Keratinocyte (primary cell): ENCODE results near the gene PERCC1. TPM values are rescaled to one million over a fixed set of nuclear protein-coding genes. Genes with fewer than 3 reads are reported as not detected.

Experiments
- DNase-seq: peaks from one replicate; pipeline ENCODE4 v3.0.0-alpha.2; 2011; ENCODE audit warnings: low read depth, missing footprints, low spot score
- FAIRE-seq: peaks from 2 replicates; lab custom pipeline; 2011; peaks lifted over from hg19 to GRCh38; lab: Jason Lieb, UNC
- H2AFZ ChIP-seq: 2 replicates; pipeline ENCODE4 v1.6.0; 2012; ENCODE audit warnings: low read length, control low read depth, inconsistent platforms; ENCODE audit not compliant: control insufficient read depth
- H3K27ac ChIP-seq: 2 replicates; pipeline ENCODE4 v1.5.1; 2011; ENCODE audit warnings: low read length; ENCODE audit not compliant: control insufficient read depth, insufficient read depth
- H3K27me3 ChIP-seq: 3 replicates; pipeline ENCODE4 v1.6.0; 2011; ENCODE audit warnings: low read length; ENCODE audit not compliant: control insufficient read depth, insufficient read depth; ENCODE audit errors: extremely low read depth
- H3K36me3 ChIP-seq, 2 experiments: 2 replicates in 1 of 2; 3 replicates in 1 of 2; pipeline ENCODE4 v1.5.1; 2011; ENCODE audit warnings: low read length in 2 of 2, mild to moderate bottlenecking in 1 of 2; ENCODE audit not compliant: control insufficient read depth in 2 of 2, insufficient read depth in 2 of 2; ENCODE audit errors: extremely low read depth in 1 of 2
- H3K4me1 ChIP-seq: 3 replicates; pipeline ENCODE4 v1.5.1; 2011; ENCODE audit warnings: low read length; ENCODE audit not compliant: control insufficient read depth, insufficient read depth; ENCODE audit errors: extremely low read depth
- H3K4me2 ChIP-seq: 3 replicates; pipeline ENCODE4 v1.6.0; 2011; ENCODE audit warnings: low read depth, low read length; ENCODE audit not compliant: control insufficient read depth, insufficient read depth; ENCODE audit errors: extremely low read depth
- H3K4me3 ChIP-seq, 3 experiments: fragments of 200-600 bp in 1 of 3; sonication (generic) in 1 of 3; 2 replicates in 2 of 3; 3 replicates in 1 of 3; pipeline ENCODE4 v1.5.1; 2011 to 2016; ENCODE audit warnings: low read length in 3 of 3, mild to moderate bottlenecking in 3 of 3, control low read depth in 2 of 3, inconsistent platforms in 1 of 3, low read depth in 1 of 3, mixed read lengths in 1 of 3, mixed run types in 1 of 3, moderate library complexity in 1 of 3; ENCODE audit not compliant: control insufficient read depth in 2 of 3, insufficient read depth in 2 of 3; ENCODE audit errors: extremely low read depth in 1 of 3
- H3K79me2 ChIP-seq: 2 replicates; pipeline ENCODE4 v1.6.0; 2012; ENCODE audit warnings: low read length; ENCODE audit not compliant: control insufficient read depth, insufficient read depth
- H3K9ac ChIP-seq: 3 replicates; pipeline ENCODE4 v1.6.0; 2011; ENCODE audit warnings: low read length; ENCODE audit not compliant: control insufficient read depth, insufficient read depth; ENCODE audit errors: extremely low read depth
- H3K9me1 ChIP-seq: 3 replicates; pipeline ENCODE4 v1.6.0; 2011; ENCODE audit warnings: low read length; ENCODE audit not compliant: control insufficient read depth, insufficient read depth; ENCODE audit errors: extremely low read depth
- H3K9me3 ChIP-seq: 2 replicates; pipeline ENCODE4 v1.5.1; 2012; ENCODE audit warnings: low read depth, low read length; ENCODE audit not compliant: control insufficient read depth
- H4K20me1 ChIP-seq: 3 replicates; pipeline ENCODE4 v1.6.0; 2011; ENCODE audit warnings: low read length; ENCODE audit not compliant: control insufficient read depth, insufficient read depth; ENCODE audit errors: extremely low read depth
- EZH2 ChIP-seq: IDR thresholded peaks from one replicate; pipeline ENCODE4 v1.6.1; 2012; ENCODE audit warnings: inconsistent platforms, mild to moderate bottlenecking, low read length, moderate library complexity
- dilution Hi-C: fragments of 300-500 bp; cut with MboI; formaldehyde crosslinking; loops from one replicate; pipeline ENCODE4 v1.7.0; 2020; ENCODE audit warnings: low sequenced_read_pairs; ENCODE audit not compliant: extremely low pct_ligation_motif_present
- polyA plus RNA-seq, 5 experiments: library from polyadenylated mRNA; depleted of rRNA in 3 of 5; stranded (reverse) in 3 of 5; stranded (forward) in 1 of 5; unstranded in 1 of 5; fragments of >200 nt; gene quantifications; 1 replicate in 1 of 5; 2 replicates in 3 of 5; 3 replicates in 1 of 5; pipeline versions ENCODE4 v1.2.1 to v1.2.3, GENCODE V29; 2011 to 2012; ENCODE audit warnings: missing spikeins in 2 of 5, low read depth in 1 of 5, low replicate concordance in 1 of 5
- TF ChIP-seq, protein P1 (sequence below), 3 experiments: IDR thresholded peaks in 1 of 3; conservative IDR thresholded peaks in 1 of 3; optimal IDR thresholded peaks in 1 of 3; 2 replicates in 2 of 3; 3 replicates in 1 of 3; pipeline versions ENCODE3 to v1.5.1; 2011; ENCODE audit warnings: low read length in 3 of 3, mild to moderate bottlenecking in 3 of 3, moderate library complexity in 2 of 3, control low read depth in 1 of 3, inconsistent platforms in 1 of 3; ENCODE audit not compliant: insufficient read depth in 2 of 3; ENCODE audit errors: extremely low read depth in 1 of 3

Gene PERCC1
- polyA plus RNA-seq, 1 donor (not counting 4 experiments of a cell fraction or from before 2014, with no cell fraction given): not detected

DNA sequence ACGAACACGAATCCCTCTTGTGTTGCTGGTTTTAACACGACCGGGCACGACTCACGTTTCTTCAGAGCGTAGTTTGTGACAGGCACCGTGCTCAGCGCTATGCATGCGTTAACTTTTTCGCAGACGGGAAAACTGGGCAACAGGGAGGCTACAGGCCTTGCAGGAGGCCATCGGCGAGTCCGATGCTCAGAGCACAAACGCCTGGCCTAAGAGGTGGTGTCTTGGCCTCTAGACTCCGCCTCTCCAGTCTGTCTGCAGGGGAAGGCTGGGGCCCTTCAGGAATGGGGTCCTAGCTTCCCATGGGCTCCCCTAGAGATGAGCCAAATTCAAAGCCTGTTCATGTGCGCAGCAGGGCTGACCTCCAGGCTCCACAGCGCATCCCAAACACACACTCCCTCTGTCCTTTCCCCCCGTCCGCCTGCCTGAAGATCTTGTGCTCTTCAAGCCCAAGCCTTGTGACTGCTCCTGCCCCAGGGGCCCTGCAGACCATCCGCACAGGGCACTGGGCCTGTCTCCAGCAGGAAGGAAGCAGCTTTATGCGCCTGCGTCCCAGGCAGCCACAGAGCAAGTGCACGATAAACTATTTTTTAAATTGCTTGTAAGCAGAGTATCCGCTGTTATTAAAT, 40.8 kb downstream of the PERCC1 start:
- dilution Hi-C loops: no loop called here
- FAIRE-seq (no peak), DNase-seq (no peak)
- TF ChIP-seq, protein P1, sequence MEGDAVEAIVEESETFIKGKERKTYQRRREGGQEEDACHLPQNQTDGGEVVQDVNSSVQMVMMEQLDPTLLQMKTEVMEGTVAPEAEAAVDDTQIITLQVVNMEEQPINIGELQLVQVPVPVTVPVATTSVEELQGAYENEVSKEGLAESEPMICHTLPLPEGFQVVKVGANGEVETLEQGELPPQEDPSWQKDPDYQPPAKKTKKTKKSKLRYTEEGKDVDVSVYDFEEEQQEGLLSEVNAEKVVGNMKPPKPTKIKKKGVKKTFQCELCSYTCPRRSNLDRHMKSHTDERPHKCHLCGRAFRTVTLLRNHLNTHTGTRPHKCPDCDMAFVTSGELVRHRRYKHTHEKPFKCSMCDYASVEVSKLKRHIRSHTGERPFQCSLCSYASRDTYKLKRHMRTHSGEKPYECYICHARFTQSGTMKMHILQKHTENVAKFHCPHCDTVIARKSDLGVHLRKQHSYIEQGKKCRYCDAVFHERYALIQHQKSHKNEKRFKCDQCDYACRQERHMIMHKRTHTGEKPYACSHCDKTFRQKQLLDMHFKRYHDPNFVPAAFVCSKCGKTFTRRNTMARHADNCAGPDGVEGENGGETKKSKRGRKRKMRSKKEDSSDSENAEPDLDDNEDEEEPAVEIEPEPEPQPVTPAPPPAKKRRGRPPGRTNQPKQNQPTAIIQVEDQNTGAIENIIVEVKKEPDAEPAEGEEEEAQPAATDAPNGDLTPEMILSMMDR (optimal IDR thresholded peaks at IDR 0.05 in 1 of 3, IDR thresholded peaks at IDR 0.05 in 1 of 3, conservative IDR thresholded peaks at IDR 0.05 in 1 of 3; ENCODE audit: extremely low read depth in 1 of 3, insufficient read depth in 2 of 3, low read length in 3 of 3): no peak
- TF ChIP-seq EZH2: no peak
- peaks cover 54% of the 10 kb centered on the region for H3K79me2 ChIP-seq
- H3K36me3 ChIP-seq: no peaks in the 10 kb centered on the region
- no peak overlapping the region for H3K4me3 ChIP-seq
- H3K9me3 ChIP-seq: no peaks in the 10 kb centered on the region
- no peak overlapping the region for H3K27ac ChIP-seq
- no peaks in the 10 kb centered on the region for H3K27me3 ChIP-seq
- no peaks in the 10 kb centered on the region for H3K9me1 ChIP-seq
- H3K9ac ChIP-seq: no peak overlapping the region
- H3K4me2 ChIP-seq: no peak overlapping the region
- H4K20me1 ChIP-seq: no peaks in the 10 kb centered on the region
- H3K4me1 ChIP-seq: peaks cover 14% of the 10 kb centered on the region
- H2AFZ ChIP-seq: no peak overlapping the region

DNA sequence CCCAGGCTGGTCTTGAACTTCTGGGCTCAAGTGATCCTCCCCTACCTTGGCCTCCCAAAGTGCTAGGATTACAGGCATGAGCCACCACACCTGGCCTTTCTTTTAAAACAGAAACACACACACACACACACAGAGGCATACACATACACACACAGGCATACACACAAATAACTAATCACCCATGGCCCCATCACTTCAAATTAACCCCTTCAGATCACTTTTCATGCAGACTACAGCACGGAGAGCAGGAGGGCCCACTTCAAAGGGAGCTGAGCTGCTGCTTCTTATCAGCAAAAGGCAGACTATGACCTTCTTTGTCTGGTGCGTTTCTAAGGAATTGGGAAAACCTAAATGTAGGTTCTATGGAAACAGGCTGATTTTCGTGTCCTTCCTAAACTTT, 42.1 kb downstream of the PERCC1 start:
- Histone ChIP-seq H3K4me2 (no peak overlapping the region), H3K79me2 (peaks cover 43% of the 10 kb centered on the region), H2AFZ (no peak overlapping the region), H3K36me3 (no peaks in the 10 kb centered on the region), H3K4me3 (no peak overlapping the region), H3K4me1 (peaks cover 14% of the 10 kb centered on the region), H3K27me3 (no peaks in the 10 kb centered on the region), H3K9me3 (no peaks in the 10 kb centered on the region), H3K27ac (no peak overlapping the region), H3K9me1 (no peaks in the 10 kb centered on the region), H4K20me1 (no peaks in the 10 kb centered on the region), H3K9ac (no peak overlapping the region)
- dilution Hi-C loops: no loop called here
- FAIRE-seq: no peak
- TF ChIP-seq EZH2: no peak
- TF ChIP-seq, protein P1 (optimal IDR thresholded peaks at IDR 0.05 in 1 of 3, IDR thresholded peaks at IDR 0.05 in 1 of 3, conservative IDR thresholded peaks at IDR 0.05 in 1 of 3; ENCODE audit: extremely low read depth in 1 of 3, insufficient read depth in 2 of 3, low read length in 3 of 3): no peak
- DNase-seq: no peak
